K562 (cell line): Measurements from ENCODE around the gene ERAS. TPM values are rescaled to one million over a fixed set of nuclear protein-coding genes. Genes with fewer than 3 reads are reported as not detected.
A peak's percentile ranks its signal among the peaks of the same experiment; 100 is the strongest.

Source experiments
- CEBPG ChIP-seq, 3 experiments: fragments of 200-800 bp in 1 of 3; sonication (Bioruptor generic) in 1 of 3; sonication (generic) in 1 of 3; formaldehyde crosslinking in 1 of 3; IDR thresholded peaks in 2 of 3; conservative IDR thresholded peaks in 1 of 3; 2 replicates each; pipeline versions ENCODE4 v1.6.1 to v1.8.0; 2016 to 2022; ENCODE audit warnings: missing compliant biosample characterization in 2 of 3, missing genetic modification characterization in 2 of 3, mild to moderate bottlenecking in 1 of 3, missing genetic modification reagents in 1 of 3
- CTBP1 ChIP-seq: fragments of 450-650 bp; IDR thresholded peaks from 2 replicates; pipeline ENCODE4 v1.6.1; 2016; ENCODE audit warnings: borderline replicate concordance
- ELF1 ChIP-seq: fragments of 200-800 bp; sonication (Bioruptor generic); IDR thresholded peaks from 2 replicates; pipeline ENCODE4 v1.6.1; 2016; ENCODE audit warnings: missing genetic modification characterization, missing compliant biosample characterization
- EZH2 ChIP-seq: IDR thresholded peaks from 2 replicates; pipeline ENCODE4 v1.6.1; 2012; ENCODE audit warnings: low read depth, mild to moderate bottlenecking, inconsistent platforms, low read length, borderline replicate concordance
- HINFP ChIP-seq: fragments of 450-650 bp; conservative IDR thresholded peaks from 2 replicates; pipeline ENCODE4 v1.6.1; 2016; ENCODE audit warnings: missing genetic modification characterization, low read depth, mild to moderate bottlenecking, control low read depth, missing compliant biosample characterization
- KDM4B ChIP-seq, 2 experiments: fragments of 450-650 bp in 1 of 2; sonication (generic) in 1 of 2; IDR thresholded peaks; 2 replicates each; pipeline ENCODE4 v1.6.1; 2016 to 2017; ENCODE audit warnings: borderline replicate concordance in 2 of 2, antibody characterized with exemption in 1 of 2, low read depth in 1 of 2, mild to moderate bottlenecking in 1 of 2
- L3MBTL2 ChIP-seq: fragments of 450-650 bp; IDR thresholded peaks from 2 replicates; pipeline ENCODE4 v1.6.1; 2016; ENCODE audit warnings: mild to moderate bottlenecking, moderate library complexity
- MBD2 ChIP-seq: sonication (generic); IDR thresholded peaks from 2 replicates; pipeline ENCODE4 v1.6.1; 2016; ENCODE audit warnings: low read depth, borderline replicate concordance
- NKRF ChIP-seq: fragments of 450-650 bp; IDR thresholded peaks from 2 replicates; pipeline ENCODE4 v1.6.1; 2016; ENCODE audit warnings: borderline replicate concordance
- OTX1 ChIP-seq: fragments of 450-650 bp; formaldehyde crosslinking; IDR thresholded peaks from 2 replicates; pipeline ENCODE4 v1.4.0; 2022; ENCODE audit warnings: mild to moderate bottlenecking
- RNF2 ChIP-seq: sonication (generic); IDR thresholded peaks from 2 replicates; pipeline ENCODE4 v1.6.1; 2016
- TAL1 ChIP-seq: fragments of 450-650 bp; IDR thresholded peaks from 2 replicates; pipeline ENCODE4 v1.6.1; 2016; ENCODE audit warnings: mild to moderate bottlenecking
- TBL1XR1 ChIP-seq, 2 experiments: IDR thresholded peaks; 2 replicates each; pipeline ENCODE4 v1.6.1; 2012; ENCODE audit warnings: improper control_type of control experiment in 2 of 2, low read length in 2 of 2, mild to moderate bottlenecking in 1 of 2
- U2AF2 ChIP-seq: fragments of 200-400 bp; formaldehyde crosslinking; optimal IDR thresholded peaks from 2 replicates; pipeline ENCODE3; 2017; ENCODE audit warnings: low read depth, mild to moderate bottlenecking, low read length
- ZFP36 ChIP-seq: fragments of 150-350 bp; IDR thresholded peaks from 2 replicates; pipeline ENCODE4 v1.6.1; 2018; ENCODE audit warnings: low read length, low read depth; ENCODE audit not compliant: partially characterized antibody
- ZHX1 ChIP-seq: fragments of 150-350 bp; conservative IDR thresholded peaks from 2 replicates; pipeline ENCODE4 v1.6.1; 2014; ENCODE audit warnings: low read length
- ZNF133 ChIP-seq: fragments of 250-450 bp; sonication (Bioruptor Pico); IDR thresholded peaks from 2 replicates; pipeline ENCODE4 v1.4.0; 2020; ENCODE audit warnings: mild to moderate bottlenecking
- ZNF398 ChIP-seq: fragments of 250-450 bp; sonication (Bioruptor Pico); IDR thresholded peaks from 2 replicates; pipeline ENCODE4 v1.8.0; 2021; ENCODE audit warnings: moderate library complexity, mild to moderate bottlenecking, inconsistent platforms
- ZNF41 ChIP-seq: fragments of 250-450 bp; sonication (Bioruptor Pico); conservative IDR thresholded peaks from 2 replicates; pipeline ENCODE4 v1.4.0; 2020; ENCODE audit warnings: mild to moderate bottlenecking
- polyA plus RNA-seq, 8 experiments: library from polyadenylated mRNA; depleted of rRNA in 4 of 8; stranded (reverse) in 5 of 8; unstranded in 3 of 8; fragments of >200 nt; fragmentation: Nextera tagmentation in 2 of 8; fragmentation: Illumina TruSeq in 1 of 8; extraction: Ambion mirVana in 2 of 8; extraction: Trizol in 1 of 8; gene quantifications; 2 replicates each; pipeline versions ENCODE4 v1.2.1 to v1.2.3, GENCODE V29; 2011 to 2014; ENCODE audit warnings: inconsistent platforms in 1 of 8, missing spikeins in 1 of 8
- total RNA-seq, 7 experiments: library from RNA; depleted of rRNA in 6 of 7; stranded (reverse); fragments of >200 nt in 6 of 7; fragmentation: Illumina TruSeq in 2 of 7; extraction: Trizol in 2 of 7; gene quantifications; 2 replicates each; pipeline versions ENCODE4 v1.2.1 to v1.2.3, GENCODE V29; 2011 to 2021; ENCODE audit warnings: low replicate concordance in 1 of 7

Gene ERAS
- total and polyA plus RNA-seq, 9 of the 15 experiments (the other 6 are each of a cell fraction or from before 2014, with no cell fraction given) = 0.07 to 0.12 TPM; not detected in 7

- no peak for TF ChIP-seq ZHX1
- peak; percentile 74; the same call in 1 of the 2 replicates for TF ChIP-seq CTBP1
- TF ChIP-seq KDM4B (IDR thresholded peaks at IDR 0.05; ENCODE audit: borderline replicate concordance in 2 of 2, low read depth in 1 of 2) = peak in 1 of 2 experiments; percentile 70; a peak in 1 of 4 replicates
- TF ChIP-seq OTX1 (CRISPR knock-in tag) = peak; percentile 10; the same call in 1 of the 2 replicates
- peak; percentile 100 for TF ChIP-seq ZFP36
- TF ChIP-seq ZNF41 = no peak
- no peak for TF ChIP-seq ZNF133
- TF ChIP-seq U2AF2 = no peak
- no peak for TF ChIP-seq EZH2
- no peak for TF ChIP-seq CEBPG (CRISPR knock-in tag; IDR thresholded peaks at IDR 0.05)
- TF ChIP-seq CEBPG (tag; conservative IDR thresholded peaks at IDR 0.05 in 1 of 2, IDR thresholded peaks at IDR 0.05 in 1 of 2) = no peak
- peak; percentile 88; the same call in 1 of the 2 replicates for TF ChIP-seq MBD2
- TF ChIP-seq TBL1XR1 (IDR thresholded peaks at IDR 0.05; ENCODE audit: low read length in 2 of 2) = peak; percentile 94 to 97
- peak; percentile 98 for TF ChIP-seq RNF2
- TF ChIP-seq NKRF = no peak
- peak; percentile 33; the same call in 1 of the 2 replicates for TF ChIP-seq L3MBTL2
- no peak for TF ChIP-seq ELF1
- TF ChIP-seq HINFP (tag) = no peak
- TF ChIP-seq ZNF398 (CRISPR knock-in tag) = no peak
- peak; percentile 97 for TF ChIP-seq TAL1
Measured at GRCh38 chrX:48782795-48783194, 43.5 kb upstream of the ERAS start (continued).
